ENCODE measurements around the gene HTR1B.

The HTR1B gene, protein sequence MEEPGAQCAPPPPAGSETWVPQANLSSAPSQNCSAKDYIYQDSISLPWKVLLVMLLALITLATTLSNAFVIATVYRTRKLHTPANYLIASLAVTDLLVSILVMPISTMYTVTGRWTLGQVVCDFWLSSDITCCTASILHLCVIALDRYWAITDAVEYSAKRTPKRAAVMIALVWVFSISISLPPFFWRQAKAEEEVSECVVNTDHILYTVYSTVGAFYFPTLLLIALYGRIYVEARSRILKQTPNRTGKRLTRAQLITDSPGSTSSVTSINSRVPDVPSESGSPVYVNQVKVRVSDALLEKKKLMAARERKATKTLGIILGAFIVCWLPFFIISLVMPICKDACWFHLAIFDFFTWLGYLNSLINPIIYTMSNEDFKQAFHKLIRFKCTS

GRCh38 chr6:77463308-77463860, at the start of gene HTR1B:
TSS of gene HTR1B (minus strand) at chr6:77463491. CDS start at chr6:77463403, 88 bp downstream.
- DNase-seq (ENCODE audit: low read depth): no peak

GRCh38 chr6:77512554-77512953, 49.3 kb upstream of the HTR1B start:
- no peak for DNase-seq (ENCODE audit: low read depth)

DNA sequence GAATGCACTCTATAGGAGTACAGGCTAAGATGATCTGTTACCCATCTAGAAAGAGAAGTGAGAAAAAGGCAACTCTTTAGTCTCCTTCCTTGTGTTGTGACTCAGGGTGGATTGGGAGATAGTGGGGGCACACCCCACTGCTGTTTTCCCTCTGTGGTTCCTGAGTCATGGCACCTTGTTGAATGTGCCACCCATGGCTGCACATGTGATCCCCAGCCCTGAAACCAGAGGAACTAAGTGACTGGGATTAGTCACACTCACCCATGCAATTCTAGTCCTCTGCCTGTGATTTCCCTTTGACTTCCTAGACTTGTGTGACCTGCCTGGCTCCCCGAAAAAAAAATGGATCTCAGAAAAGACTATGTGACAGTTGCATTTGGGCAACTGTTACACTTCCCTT, 48.6 kb upstream of the HTR1B start:
- no peak for DNase-seq (ENCODE audit: low read depth)

DNA sequence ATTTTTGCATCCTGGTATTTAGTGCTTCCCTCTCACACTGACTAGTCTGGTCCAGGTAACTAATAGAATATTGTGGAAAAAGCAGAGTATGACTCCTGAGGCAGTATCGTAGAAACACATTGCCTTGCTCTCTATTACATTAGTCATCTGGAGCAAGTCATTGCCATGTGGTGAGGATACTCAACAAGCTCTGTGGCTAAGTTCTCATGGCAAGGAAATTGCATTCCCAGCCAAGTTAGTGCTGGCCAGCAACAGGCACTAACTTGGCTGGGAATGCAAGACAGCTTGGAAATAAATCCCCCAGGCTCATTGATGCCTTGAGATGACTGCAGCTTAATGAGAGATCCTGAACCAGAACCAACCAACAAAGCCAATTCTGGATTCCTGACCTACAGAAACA, 39.7 kb upstream of the HTR1B start:
- no peak for DNase-seq (ENCODE audit: low read depth)

- no peak for DNase-seq (ENCODE audit: low read depth)
Measured at GRCh38 chr6:77492530-77492929, 29.2 kb upstream of the HTR1B start.

DNA sequence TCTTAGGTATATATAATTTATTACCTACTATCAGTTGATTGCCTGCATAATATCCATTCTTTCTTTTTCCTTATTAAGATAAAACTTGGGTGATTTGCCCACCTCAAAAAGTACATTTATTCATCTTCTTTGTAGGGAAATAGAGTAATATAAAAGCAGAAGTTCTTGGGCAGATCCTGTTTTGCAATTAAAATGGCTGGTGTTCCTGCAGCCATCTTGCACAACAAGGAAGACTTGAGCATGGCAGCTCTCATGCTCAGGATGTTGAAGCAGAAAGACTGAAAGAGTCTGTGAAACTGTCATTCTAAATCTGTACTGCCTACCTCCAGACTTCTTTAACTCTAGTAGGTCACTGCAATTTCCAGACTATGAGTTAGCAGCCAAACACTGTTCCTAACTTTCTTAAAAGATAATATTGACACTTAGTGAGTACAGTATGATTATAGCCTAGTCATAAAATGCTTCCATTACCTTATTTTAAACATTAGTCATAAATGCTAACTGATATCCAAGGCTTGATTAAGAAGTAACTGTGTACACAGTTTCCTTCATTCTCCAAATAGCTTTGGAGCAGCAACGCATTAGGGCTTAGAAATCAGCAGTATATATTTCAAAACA, 24.6 kb upstream of the HTR1B start:
- no peak for DNase-seq (ENCODE audit: low read depth)

GRCh38 chr6:77482981-77483380, 19.7 kb upstream of the HTR1B start:
- DNase-seq (ENCODE audit: low read depth): no peak

- no peak for DNase-seq (ENCODE audit: low read depth)
Measured at GRCh38 chr6:77474973-77475372, 11.7 kb upstream of the HTR1B start.

DNA sequence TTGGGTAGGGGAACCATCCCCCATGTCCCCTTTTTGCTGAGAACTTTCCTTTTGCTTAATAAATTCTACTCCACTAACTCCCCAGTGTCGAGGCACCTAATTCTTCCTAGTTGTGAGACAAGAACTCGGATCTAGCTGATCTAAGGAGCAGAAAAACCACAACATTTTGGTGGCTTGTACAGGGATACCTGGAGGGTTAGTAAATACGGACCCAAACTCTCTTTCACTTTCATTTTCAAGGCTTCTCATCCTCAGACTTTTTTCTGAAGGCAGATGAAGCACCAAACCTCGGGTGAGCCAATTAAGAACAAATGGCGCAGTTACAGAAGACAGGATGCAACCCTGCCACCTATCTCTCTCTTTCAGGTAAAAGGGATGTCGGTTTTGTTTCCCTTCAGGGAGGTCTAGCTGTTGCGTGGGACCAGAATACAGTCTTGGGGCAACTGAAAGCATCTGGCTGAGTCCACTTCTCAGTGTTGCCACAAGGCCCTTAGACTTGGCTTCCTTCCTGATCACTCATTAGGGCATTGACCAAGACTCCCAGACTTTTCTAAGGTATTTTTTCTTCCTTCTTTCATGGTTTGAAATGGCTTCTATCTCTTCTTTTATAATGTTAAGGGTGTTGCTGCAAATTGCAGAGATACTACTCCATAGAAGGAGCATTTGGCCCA, 11.1 kb upstream of the HTR1B start:
- DNase-seq (ENCODE audit: low read depth): no peak

DNA sequence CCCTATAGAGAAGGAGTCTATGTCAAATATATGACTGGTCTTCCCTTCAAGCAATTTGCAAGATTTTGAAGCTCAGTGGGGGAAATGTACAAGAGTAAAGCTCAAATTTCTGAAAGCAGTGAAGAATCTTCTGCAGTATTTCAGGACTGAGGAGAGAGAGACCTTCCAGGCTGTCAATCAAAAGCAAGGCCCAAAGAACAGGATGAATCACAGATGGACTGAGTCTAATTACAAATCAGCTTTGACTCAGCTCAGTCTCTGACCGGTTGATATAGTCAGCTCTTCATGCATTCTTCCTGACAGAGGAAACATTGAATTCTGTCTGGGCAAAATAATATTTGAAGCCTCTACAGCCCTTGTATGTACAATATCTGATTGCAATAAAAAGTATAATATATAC, 7.7 kb upstream of the HTR1B start:
- DNase-seq (ENCODE audit: low read depth): no peak

GRCh38 chr6:77468939-77469338, 5.6 kb upstream of the HTR1B start:
- DNase-seq (ENCODE audit: low read depth): no peak

DNA sequence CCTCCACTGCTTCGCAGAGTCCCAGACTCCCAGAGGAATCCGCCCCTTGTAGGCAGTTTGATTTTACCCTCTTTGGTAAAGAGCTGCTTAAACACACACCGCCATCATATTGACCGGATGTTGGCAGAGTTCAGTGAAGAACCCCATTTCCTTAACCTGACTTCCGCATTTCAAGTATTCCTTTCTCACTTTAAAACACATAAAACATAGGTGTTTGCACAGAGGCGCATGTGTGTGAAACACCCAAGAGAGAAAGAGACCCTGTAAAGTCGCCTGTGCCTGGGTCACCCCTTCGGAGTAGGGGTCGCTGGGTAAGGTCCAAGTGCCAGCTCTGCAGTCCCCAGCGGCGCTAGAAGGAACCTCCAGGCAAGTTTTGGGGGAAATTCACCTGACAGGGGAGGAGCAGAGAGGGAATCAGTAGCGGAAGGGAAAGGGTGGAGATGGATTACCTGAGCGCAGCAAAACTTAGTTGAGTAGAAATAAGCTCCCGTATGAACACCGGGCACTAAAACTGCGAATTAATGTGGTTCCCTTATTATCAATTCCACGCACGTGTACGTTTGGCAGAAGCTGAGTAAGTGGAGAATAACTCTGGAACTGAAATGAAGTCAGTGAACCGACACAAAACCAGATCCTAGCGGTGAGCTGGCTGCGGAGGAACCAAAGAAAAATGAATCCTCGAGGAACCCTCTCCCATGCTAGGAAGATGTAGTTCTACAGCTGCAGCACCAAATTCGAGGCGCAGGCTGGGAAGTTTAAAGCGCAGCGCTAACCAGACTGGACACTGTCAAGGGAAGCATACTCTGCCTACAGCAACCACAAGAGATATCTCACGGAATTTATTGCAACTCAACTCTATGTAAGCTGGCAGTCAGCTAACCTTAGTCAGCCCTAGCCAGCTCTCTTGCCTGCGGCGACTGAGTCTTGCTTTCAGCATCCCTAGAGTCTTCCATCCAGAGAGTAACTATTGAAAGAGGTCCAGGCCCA, 3.5 kb upstream of the HTR1B start:
- DNase-seq (ENCODE audit: low read depth): no peak

- no peak for DNase-seq (ENCODE audit: low read depth)
Measured at GRCh38 chr6:77466055-77466450, 2.8 kb upstream of the HTR1B start.

- no peak for DNase-seq (ENCODE audit: low read depth)
Measured at GRCh38 chr6:77464495-77464867, 1.2 kb upstream of the HTR1B start.

- DNase-seq (ENCODE audit: low read depth): no peak
Measured at GRCh38 chr6:77463861-77464494, 687 bp upstream of the HTR1B start.

DNA sequence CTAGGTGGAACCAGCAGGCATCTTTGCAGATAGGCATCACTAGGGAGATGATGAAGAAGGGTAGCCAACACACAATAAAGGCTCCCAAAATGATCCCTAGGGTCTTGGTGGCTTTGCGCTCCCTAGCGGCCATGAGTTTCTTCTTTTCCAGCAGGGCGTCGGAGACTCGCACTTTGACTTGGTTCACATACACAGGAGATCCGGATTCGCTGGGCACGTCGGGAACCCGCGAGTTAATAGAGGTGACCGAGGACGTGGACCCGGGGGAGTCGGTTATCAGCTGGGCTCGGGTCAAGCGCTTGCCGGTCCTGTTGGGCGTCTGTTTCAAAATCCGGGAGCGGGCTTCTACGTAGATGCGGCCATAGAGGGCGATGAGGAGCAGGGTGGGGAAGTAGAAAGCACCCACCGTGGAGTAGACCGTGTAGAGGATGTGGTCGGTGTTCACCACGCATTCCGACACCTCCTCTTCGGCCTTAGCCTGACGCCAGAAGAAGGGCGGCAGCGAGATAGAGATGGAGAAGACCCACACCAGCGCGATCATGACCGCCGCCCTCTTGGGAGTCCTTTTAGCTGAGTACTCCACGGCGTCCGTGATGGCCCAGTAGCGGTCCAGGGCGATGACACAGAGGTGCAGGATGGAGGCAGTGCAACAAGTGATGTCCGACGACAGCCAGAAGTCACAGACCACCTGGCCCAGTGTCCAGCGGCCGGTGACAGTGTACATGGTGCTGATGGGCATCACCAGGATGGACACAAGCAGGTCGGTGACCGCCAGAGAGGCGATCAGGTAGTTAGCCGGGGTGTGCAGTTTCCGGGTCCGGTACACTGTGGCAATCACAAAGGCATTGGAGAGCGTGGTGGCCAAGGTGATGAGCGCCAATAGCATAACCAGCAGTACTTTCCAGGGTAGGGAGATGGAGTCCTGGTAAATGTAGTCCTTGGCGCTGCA, 658 bp downstream of the HTR1B start:
- no peak for DNase-seq (ENCODE audit: low read depth)

- no peak for DNase-seq (ENCODE audit: low read depth)
Measured at GRCh38 chr6:77461796-77462195, 1.5 kb downstream of the HTR1B start.

- no peak for DNase-seq (ENCODE audit: low read depth)
Measured at GRCh38 chr6:77458421-77458820, 4.9 kb downstream of the HTR1B start.

- DNase-seq (ENCODE audit: low read depth): no peak
Measured at GRCh38 chr6:77457720-77458349, 5.5 kb downstream of the HTR1B start.

Measured in activated T-cell treated with anti-CD3 and anti-CD28 coated beads for 24 hours (primary cell).